Nephron progenitor cell (in vitro differentiated cells): ENCODE measurements around the gene ZNF775.

Source experiments
- DNase-seq: peaks from one replicate; pipeline ENCODE4 v3.0.0; 2021
- H3K27ac Mint-ChIP-seq: 2 replicates; pipeline ENCODE4 v1.8.0; 2021; ENCODE audit warnings: mild to moderate bottlenecking, moderate library complexity, mixed read lengths
- H3K27me3 Mint-ChIP-seq: 2 replicates; pipeline ENCODE4 v1.8.0; 2021; ENCODE audit warnings: mild to moderate bottlenecking, low read depth, mixed read lengths; ENCODE audit not compliant: poor library complexity
- H3K36me3 Mint-ChIP-seq: 2 replicates; pipeline ENCODE4 v1.8.0; 2021; ENCODE audit warnings: low read depth, mixed read lengths
- H3K4me1 Mint-ChIP-seq: 2 replicates; pipeline ENCODE4 v1.8.0; 2021; ENCODE audit warnings: mixed read lengths
- H3K4me3 Mint-ChIP-seq: 2 replicates; pipeline ENCODE4 v1.8.0; 2021; ENCODE audit warnings: mild to moderate bottlenecking, moderate library complexity, mixed read lengths
- H3K9me3 Mint-ChIP-seq: 2 replicates; pipeline ENCODE4 v1.8.0; 2021; ENCODE audit warnings: mild to moderate bottlenecking, moderate library complexity, mixed read lengths
- CTCF ChIP-seq: fragments of 200-600 bp; sonication (generic); IDR thresholded peaks from 2 replicates; pipeline ENCODE4 v1.5.0; 2021; ENCODE audit warnings: antibody characterized with exemption

The ZNF775 gene

DNA sequence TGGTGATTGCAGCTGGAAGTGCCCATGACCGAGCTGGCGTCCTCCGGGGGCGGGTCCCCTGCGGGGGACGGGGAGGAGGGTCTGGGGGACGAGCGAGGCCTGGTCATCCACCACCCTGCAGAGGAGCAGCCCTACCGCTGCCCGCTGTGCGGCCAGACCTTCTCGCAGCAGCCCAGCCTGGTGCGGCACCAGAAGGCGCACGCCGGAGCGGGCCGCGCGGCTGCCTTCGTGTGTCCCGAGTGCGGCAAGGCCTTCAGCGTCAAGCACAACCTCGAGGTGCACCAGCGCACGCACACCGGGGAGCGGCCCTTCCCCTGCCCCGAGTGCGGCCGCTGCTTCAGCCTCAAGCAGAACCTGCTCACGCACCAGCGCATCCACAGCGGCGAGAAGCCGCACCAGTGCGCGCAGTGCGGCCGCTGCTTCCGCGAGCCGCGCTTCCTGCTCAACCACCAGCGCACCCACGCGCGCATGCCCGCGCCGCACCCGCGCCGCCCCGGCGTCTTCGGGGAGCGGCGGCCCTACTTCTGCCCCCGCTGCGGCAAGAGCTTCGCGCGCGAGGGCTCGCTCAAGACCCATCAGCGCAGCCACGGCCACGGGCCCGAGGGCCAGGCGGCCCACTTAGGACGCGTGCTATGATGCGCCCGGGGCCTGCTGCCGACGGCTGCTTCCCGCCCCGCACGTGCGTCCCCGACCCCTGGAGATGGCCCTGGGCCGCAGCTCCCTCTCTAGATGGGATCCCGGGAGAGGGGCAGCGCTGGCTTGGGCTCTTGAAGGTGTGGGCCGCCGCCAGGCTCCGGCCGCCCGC lies 28.7 kb downstream of the ZNF775 start:
- peaks cover 21% of the 10 kb centered on the region for H3K27me3 Mint-ChIP-seq
- no peaks in the 10 kb centered on the region for H3K9me3 Mint-ChIP-seq
- DNase-seq = no peak
- peaks cover 14% of the 10 kb centered on the region for H3K36me3 Mint-ChIP-seq
- no peak for TF ChIP-seq CTCF
- no peak overlapping the region for H3K4me3 Mint-ChIP-seq
- H3K27ac Mint-ChIP-seq = no peak overlapping the region
- peaks cover 77% of the 10 kb centered on the region for H3K4me1 Mint-ChIP-seq

- Mint-ChIP-seq H3K36me3 (peaks cover 14% of the 10 kb centered on the region), H3K27me3 (peaks cover 23% of the 10 kb centered on the region), H3K4me1 (peaks cover 77% of the 10 kb centered on the region), H3K9me3 (no peaks in the 10 kb centered on the region), H3K27ac (no peak overlapping the region), H3K4me3 (no peak overlapping the region)
- DNase-seq = no peak
- TF ChIP-seq CTCF = no peak
These were observed 29.5 kb downstream of the ZNF775 start for GRCh38 chr7:150408393-150409299.

DNA sequence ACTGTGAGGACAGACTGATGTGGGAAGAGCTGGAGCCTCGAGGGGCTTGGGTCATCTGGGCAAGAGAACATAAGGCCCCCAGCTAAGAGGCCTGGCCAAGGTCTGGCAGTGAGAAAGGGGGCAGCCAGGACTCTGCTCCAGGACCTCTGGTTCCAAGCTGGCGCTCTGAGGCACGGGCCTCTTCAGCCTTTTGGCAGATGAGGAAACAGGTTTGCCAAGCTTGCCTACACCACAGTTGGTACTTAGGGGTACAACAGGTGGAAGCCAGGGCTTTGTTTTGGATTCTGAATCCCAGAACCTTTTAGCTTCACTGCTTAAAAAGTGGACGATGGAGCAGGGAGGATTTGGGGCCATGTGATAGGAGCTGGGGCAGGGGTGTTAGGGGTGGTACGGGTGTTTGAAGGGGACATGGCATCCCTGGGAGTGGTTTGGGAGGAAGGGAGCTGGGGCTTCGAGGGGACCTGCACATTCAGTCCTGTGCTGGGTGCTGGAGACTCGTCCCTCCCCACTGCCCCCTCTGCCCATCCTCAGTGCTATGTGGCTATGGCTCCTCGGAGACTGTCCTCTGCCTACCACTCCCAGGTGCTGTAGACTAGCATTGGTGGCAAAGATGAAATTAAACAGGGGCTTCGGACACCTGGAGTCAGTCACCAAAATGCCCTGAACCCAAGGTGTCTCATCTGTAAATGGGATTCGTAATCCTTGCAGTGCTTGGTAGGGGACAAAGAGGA lies 30.3 kb downstream of the ZNF775 start:
- Mint-ChIP-seq H3K27ac (peak overlapping the region; percentile 48), H3K4me1 (peaks cover 72% of the 10 kb centered on the region)

GRCh38 chr7:150410131-150410530 lies 31.0 kb downstream of the ZNF775 start:
- Mint-ChIP-seq H3K4me1 (peaks cover 74% of the 10 kb centered on the region), H3K27me3 (peaks cover 27% of the 10 kb centered on the region), H3K9me3 (no peaks in the 10 kb centered on the region), H3K27ac (no peak overlapping the region), H3K4me3 (no peak overlapping the region), H3K36me3 (peaks cover 14% of the 10 kb centered on the region)
- no peak for TF ChIP-seq CTCF
- no peak for DNase-seq

More for the DNA sequence above, 30.3 kb downstream of the ZNF775 start:
- no peak for DNase-seq
- Mint-ChIP-seq H3K9me3 (no peaks in the 10 kb centered on the region), H3K4me3 (no peak overlapping the region), H3K27me3 (peaks cover 26% of the 10 kb centered on the region), H3K36me3 (peaks cover 14% of the 10 kb centered on the region)
- TF ChIP-seq CTCF = no peak

- H3K4me1 Mint-ChIP-seq = peaks cover 76% of the 10 kb centered on the region
- H3K4me3 Mint-ChIP-seq = peak overlapping the region; percentile 59
- peak; percentile 57 for DNase-seq
- H3K27ac Mint-ChIP-seq = peak overlapping the region; percentile 96
- no peak for TF ChIP-seq CTCF
- peaks cover 14% of the 10 kb centered on the region for H3K36me3 Mint-ChIP-seq
- peaks cover 26% of the 10 kb centered on the region for H3K27me3 Mint-ChIP-seq
- no peaks in the 10 kb centered on the region for H3K9me3 Mint-ChIP-seq
These were observed 31.7 kb downstream of the ZNF775 start for GRCh38 chr7:150410680-150411346.
